ENCODE measurements around the gene DDI2.

Gene DDI2

GRCh38 chr1:15605398-15606383 is 11.6 kb upstream of the DDI2 start:
- no peak for DNase-seq (ENCODE audit: low read depth in 2 of 2)

DNA sequence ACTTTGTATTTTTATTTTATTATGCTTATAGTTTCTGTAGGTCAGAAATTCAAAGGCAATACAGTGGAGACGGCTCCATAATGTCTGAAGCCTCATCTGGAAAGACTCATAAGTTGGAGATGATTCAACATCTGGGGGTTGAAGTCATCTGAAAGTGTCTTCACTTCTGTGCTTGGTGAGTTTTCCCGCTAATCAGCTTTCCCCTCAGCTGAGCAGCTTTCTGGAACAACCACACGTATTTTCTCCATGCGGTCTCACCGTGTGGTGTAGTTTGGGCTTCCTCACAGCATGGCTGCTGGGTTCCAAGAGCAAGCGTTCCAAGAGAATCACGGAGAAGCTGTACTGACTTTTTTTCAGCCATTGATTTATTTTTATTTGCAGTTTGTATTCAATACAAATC is 7.6 kb upstream of the DDI2 start:
- no peak for DNase-seq (ENCODE audit: low read depth in 2 of 2)

DNA sequence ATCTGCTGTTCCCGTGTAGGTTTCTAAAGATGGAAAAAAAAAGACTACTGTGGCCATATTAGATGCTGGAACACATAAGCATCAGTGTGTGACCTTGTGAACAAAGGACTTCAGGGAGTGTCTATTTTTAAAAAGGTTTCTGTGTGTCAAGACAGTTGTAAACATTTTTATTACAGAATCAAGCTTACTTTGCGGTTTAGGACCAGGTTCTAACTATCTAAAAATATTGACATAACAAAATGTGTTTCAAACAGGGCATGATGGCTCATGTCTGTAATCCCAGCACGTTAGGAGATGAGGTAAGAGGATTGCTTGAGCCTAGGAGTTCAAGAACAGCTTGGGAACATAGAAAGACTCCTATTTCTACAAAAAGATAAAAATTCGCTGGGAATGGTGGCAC is 7.1 kb upstream of the DDI2 start:
- no peak for DNase-seq (ENCODE audit: low read depth in 2 of 2)

DNA sequence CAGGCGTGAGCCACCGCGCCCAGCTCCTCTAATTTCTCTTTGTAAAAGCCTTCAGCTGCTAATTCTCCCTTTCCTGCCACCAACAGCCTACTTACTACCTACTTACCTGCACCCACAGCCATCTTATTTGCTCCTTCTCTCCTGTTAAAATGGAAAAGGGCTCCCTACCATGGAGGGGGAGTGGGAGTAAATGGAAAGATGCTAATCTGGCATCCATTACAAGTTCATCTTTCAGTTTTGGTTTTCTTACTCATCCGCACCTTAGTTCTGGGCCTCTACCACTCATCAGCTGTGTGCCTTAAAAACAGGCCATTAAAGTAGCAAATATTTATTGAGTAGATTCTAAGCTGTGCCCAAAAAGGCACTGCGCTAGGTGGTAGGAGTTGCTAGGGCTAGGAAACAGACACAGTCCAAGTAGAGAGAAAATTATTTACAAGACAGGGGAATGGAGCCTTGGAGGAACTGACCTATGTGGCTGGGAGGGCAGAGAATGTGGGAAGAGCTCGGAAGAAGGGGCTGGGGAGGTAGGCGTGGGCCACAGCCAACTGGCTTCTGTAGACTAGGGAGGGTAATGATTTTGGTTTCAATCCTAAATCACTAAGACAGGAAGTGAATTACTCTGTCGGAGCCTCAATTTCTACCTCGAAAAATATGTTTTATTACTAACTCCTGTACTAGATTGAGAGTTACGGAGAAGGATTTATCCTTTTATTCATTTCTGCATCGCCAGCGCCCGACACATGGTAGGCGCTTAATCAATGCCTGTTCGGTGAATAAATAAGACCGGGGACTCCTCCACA is 685 bp upstream of the DDI2 start:
- no peak for DNase-seq (ENCODE audit: low read depth in 2 of 2)

GRCh38 chr1:15618077-15618654 is 908 bp downstream of the DDI2 start:
- no peak for DNase-seq (ENCODE audit: low read depth in 2 of 2)

GRCh38 chr1:15618655-15619525 is 1.6 kb downstream of the DDI2 start:
- DNase-seq (ENCODE audit: low read depth in 2 of 2) = no peak

GRCh38 chr1:15620155-15620545 is 2.9 kb downstream of the DDI2 start:
- DNase-seq (ENCODE audit: low read depth in 2 of 2) = no peak

GRCh38 chr1:15620902-15621682 is 3.8 kb downstream of the DDI2 start:
- DNase-seq (ENCODE audit: low read depth in 2 of 2) = no peak

GRCh38 chr1:15621975-15622374 is 4.7 kb downstream of the DDI2 start:
- DNase-seq (ENCODE audit: low read depth in 2 of 2) = no peak

DNA sequence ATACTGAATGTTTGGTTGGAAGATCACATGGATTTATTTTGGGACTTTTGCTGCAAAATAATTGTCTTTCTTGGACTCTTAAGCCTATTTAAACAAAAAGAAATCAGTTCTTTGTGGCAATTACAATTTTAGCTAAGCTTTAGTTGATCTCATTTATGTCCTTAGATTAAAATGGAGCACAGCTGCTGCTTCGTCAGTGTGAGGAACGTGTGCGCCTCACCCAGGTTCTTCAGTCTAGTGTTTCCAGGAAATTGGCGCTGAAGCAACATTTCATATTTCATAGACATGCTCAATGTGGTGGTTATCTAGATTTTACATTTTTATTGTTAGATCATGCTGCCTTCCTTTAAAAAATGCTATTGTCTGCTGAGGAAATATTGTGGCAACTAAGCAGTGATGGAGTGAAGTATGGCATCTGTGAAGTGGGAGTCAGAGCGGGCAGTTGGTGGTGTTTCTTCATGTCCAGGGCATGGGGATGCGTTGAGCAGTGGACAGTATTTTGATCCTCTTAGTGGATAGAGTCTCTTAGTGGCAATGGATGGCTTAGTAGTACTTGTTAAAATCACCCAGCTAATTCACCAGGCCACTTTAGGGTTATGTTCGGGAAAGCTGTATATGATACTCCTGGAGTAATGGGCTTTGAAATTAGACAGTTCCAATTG is 5.6 kb downstream of the DDI2 start:
- no peak for DNase-seq (ENCODE audit: low read depth in 2 of 2)

DNA sequence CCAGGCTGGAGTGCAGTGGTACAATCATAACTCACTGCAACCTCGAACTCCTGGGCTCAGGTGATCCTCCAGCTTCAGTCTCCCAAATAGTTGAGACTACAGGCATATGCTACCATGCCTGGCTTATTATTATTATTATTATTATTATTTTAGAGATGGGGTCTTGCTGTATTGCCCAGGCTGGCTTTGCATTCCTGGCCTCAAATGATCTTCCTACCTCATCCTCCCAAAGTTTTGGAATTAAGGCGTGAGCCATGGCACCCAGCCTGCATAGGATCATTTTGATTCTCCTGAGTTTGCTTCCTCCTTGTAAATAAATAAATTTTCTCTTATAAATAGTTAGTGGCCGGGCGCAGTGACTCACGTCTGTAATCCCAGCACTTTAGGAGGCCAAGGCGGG is 6.2 kb downstream of the DDI2 start:
- no peak for DNase-seq (ENCODE audit: low read depth in 2 of 2)

- no peak for DNase-seq (ENCODE audit: low read depth in 2 of 2)
Measured at GRCh38 chr1:15624133-15624714, 7.0 kb downstream of the DDI2 start.

DNA sequence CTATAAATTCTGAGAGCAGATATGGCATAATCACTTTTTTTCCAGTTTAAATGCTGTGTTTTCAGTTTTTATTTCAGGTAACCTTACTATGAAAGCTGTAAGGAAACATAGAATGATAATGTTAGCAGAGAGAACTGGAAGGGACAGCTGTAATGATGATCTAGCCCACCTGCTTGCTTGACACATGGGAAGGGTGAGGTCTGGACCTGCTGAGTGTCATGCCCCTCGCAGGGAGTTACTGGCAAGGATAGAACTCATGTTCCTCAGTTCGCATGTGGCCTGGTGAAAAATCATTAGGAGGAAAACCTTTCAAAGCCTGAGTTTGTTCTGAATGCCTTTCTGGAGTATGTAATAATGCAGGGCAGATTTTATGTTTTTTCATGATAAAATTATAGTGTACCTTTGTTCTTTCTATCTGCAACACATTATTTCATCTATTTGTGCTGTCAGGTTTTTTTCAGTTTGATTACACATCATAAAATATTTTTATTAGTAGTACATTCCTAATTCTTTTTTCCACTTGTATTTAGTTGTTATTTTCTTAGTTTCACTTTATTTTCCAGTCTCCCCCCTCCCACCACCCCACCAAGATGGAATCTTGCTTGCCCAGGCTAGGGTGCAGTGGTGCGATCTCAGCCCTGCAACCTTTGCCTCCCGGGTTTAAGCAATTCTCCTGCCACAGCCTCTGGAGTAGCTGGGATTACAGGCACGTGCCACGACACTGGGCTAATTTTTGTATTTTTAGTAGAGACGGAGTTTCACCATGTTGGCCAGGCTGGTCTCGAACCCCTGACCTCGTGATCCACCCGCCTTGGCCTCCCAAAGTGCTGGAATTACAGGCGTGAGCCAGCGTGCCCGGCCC is 8.0 kb downstream of the DDI2 start:
- DNase-seq (ENCODE audit: low read depth in 2 of 2) = no peak

DNA sequence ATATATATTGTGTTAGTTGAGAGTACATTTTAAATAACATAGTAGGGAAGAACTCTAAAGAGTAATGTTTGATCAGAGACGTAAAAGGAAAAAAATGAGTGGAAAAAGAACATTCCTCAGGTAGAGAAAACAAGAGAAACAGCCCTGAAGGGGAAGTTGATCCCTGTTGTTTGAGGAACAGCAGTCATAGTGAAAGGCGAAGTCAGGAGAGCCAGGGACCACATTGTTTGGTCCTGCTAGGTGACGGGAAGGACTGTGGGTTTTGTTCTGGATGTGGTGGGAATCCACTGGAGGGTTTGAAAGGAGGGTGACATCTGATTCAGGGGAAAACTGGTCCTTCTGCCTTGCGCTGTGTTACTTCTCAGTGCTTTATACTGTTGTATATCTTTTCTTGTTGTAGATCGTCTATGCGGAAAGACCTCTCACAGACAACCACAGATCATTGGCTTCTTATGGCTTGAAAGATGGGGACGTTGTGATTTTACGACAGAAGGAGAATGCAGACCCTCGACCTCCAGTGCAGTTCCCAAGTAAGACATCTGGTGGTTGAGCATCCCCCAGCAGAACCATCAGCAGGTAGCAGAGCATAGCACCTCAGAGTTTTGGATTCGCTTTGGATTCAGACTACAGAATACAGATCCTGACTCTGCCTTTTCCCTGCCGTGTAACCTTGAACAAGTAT is 9.2 kb downstream of the DDI2 start:
- no peak for DNase-seq (ENCODE audit: low read depth in 2 of 2)

- DNase-seq (ENCODE audit: low read depth in 2 of 2) = no peak
Measured at GRCh38 chr1:15627343-15627988, 10.2 kb downstream of the DDI2 start.

- DNase-seq (ENCODE audit: low read depth in 2 of 2) = no peak
Measured at GRCh38 chr1:15628003-15628402, 10.7 kb downstream of the DDI2 start.

- DNase-seq (ENCODE audit: low read depth in 2 of 2) = no peak
Measured at GRCh38 chr1:15633756-15634420, 16.6 kb downstream of the DDI2 start.
